ENCODE data around the gene RNF130. TPM values are rescaled to one million over a fixed set of nuclear protein-coding genes. Genes with fewer than 3 reads are reported as not detected.
A peak's percentile ranks its signal among the peaks of the same experiment; 100 is the strongest.

The RNF130 gene
- total RNA-seq, 2 donors from 2014 or later, result 83.8 to 116 TPM

DNA sequence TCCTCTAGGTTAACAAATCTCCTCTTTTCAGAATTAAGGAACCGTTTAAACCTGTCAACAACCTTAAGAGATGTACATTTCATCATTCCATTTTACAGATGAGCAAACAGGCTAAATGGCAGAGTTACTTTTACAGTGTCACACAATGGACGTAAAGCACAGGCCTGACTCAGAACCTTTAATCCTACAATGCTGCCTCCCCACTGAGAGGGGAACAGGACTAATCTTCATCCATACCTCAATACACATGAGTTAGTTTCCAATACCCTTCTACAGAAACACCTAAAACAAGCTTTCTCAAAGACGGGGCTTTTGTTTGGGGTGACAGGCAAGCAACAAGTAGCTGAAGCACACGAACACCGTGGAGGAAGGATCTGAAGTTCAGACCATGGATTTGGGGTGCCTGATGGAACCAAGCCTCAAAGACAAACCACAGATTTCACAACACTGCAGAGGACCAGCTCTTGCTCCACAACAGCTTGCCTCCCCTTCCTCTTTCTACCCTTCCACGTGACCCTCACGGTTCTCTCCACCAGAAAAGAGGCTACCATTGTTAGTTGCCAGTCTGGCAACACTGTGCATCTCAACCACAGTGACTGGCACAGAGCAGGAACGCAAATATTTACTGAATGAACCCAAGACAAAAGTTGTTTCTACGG, 1.8 kb downstream of the RNF130 start:
- no peaks in the 10 kb centered on the region for H3K4me1 ChIP-seq (replicated peaks)
- H3K27ac ChIP-seq, result peak overlapping the region in 1 of 2 donors; percentile 96
- intact Hi-C loops (cut with DNase I), result loop anchor here (5.0 kb wide), 1 partner anchor 162 kb away; the partner anchor contains the start of gene TBC1D9B
- TF ChIP-seq POLR2AphosphoS5 (IDR thresholded peaks at IDR 0.05) (peak; percentile 32), POLR2A (IDR thresholded peaks at IDR 0.05) (no peak)
- H3K9me3 ChIP-seq, result no peaks in the 10 kb centered on the region
- no peaks in the 10 kb centered on the region for H3K27me3 ChIP-seq (replicated peaks; ENCODE audit: insufficient read depth)
- H3K36me3 ChIP-seq, result no peaks in the 10 kb centered on the region
- WGBS, result 44% methylated on average over 9 of the region's 9 CpGs
- peak overlapping the region; percentile 86 to 92 for H3K4me3 ChIP-seq
- DNase-seq (ENCODE audit: low spot score), result peak; percentile 16

DNA sequence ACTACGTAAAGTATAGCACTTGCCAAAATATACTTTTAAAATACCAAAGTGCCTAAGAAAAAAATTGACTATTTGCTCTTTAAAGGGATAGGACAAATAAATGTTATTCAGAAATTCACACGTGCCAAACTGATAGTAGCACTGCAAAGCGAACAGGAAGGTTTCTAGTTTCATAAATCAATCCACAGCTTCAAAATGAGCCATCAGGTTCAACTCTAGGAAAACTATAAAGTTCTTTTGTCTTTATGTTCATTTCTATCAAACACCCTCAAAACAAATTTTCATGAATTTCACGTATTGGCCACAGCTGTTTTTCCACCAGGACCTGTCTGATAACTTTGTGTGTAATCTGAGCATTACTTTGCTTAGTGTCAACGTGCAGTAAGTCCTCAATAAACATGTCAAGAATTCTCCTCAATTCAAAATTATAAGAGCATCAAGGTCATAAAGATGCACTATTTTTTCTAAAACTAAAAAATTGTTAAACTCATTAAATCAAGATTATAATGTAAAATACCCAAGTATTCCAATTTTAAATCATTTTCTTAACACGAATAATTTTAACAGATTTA, 3.0 kb downstream of the RNF130 start:
- no peak overlapping the region for H3K4me3 ChIP-seq

DNA sequence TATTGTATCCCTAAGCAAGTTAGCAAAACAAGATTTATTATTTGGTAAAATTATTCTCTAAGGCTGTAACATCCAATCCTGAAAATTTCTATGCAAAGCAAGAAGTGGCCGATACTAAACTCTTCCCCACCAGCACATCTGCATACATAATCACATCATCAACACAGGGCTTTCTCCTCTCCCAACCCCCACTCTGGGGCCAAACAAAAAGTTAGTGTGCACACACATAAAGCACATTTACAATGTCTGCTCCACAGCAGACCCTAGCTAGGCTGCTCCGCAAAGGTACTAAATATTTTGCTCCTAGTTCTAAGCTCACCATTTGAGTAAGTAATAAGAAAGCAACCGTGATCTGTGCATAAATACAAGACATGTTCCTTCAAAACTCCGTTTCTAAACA, 3.6 kb downstream of the RNF130 start:
- Histone ChIP-seq H3K9me3 (no peaks in the 10 kb centered on the region), H3K36me3 (no peaks in the 10 kb centered on the region), H3K4me1 (replicated peaks) (no peaks in the 10 kb centered on the region), H3K4me3 (no peak overlapping the region), H3K27ac (no peak overlapping the region), H3K27me3 (replicated peaks; ENCODE audit: insufficient read depth) (no peaks in the 10 kb centered on the region)
- 52% methylated on average over 4 of the region's 4 CpGs for WGBS
- TF ChIP-seq, protein P1, sequence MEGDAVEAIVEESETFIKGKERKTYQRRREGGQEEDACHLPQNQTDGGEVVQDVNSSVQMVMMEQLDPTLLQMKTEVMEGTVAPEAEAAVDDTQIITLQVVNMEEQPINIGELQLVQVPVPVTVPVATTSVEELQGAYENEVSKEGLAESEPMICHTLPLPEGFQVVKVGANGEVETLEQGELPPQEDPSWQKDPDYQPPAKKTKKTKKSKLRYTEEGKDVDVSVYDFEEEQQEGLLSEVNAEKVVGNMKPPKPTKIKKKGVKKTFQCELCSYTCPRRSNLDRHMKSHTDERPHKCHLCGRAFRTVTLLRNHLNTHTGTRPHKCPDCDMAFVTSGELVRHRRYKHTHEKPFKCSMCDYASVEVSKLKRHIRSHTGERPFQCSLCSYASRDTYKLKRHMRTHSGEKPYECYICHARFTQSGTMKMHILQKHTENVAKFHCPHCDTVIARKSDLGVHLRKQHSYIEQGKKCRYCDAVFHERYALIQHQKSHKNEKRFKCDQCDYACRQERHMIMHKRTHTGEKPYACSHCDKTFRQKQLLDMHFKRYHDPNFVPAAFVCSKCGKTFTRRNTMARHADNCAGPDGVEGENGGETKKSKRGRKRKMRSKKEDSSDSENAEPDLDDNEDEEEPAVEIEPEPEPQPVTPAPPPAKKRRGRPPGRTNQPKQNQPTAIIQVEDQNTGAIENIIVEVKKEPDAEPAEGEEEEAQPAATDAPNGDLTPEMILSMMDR (IDR thresholded peaks at IDR 0.05), result no peak
- TF ChIP-seq POLR2A (IDR thresholded peaks at IDR 0.05) (no peak), POLR2AphosphoS5 (IDR thresholded peaks at IDR 0.05) (no peak)
- intact Hi-C loops (cut with DNase I), result no loop called here
- DNase-seq (ENCODE audit: low spot score), result no peak

More for the DNA sequence above, 3.0 kb downstream of the RNF130 start:
- DNase-seq (ENCODE audit: low spot score), result no peak
- Histone ChIP-seq H3K4me1 (replicated peaks) (no peaks in the 10 kb centered on the region), H3K27me3 (replicated peaks; ENCODE audit: insufficient read depth) (no peaks in the 10 kb centered on the region), H3K36me3 (no peaks in the 10 kb centered on the region), H3K9me3 (no peaks in the 10 kb centered on the region), H3K27ac (no peak overlapping the region)
- TF ChIP-seq POLR2A (IDR thresholded peaks at IDR 0.05) (no peak), POLR2AphosphoS5 (IDR thresholded peaks at IDR 0.05) (peak; percentile 43)
- intact Hi-C loops (cut with DNase I), result no loop called here
- 27% methylated on average over 6 of the region's 6 CpGs for WGBS

DNA sequence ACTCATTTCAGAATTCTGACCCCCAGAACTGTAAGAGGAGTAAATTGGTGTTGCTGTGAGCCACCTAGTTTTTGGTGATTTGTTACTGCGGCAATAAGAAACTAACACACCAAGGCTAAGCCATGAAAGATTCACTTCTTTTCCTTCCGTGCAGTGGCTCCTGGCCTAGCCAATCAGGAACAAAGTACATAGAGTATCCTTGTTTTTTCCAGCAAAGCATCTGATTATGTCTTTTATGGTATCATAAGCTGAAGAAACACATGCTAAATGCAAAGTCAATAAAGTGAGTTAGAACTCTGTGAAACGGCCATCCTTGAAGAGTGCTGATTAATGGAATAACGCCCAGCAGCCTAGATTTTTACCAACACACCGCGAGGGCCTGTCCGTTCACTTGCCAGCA, 11.4 kb downstream of the RNF130 start:
- no peak for TF ChIP-seq POLR2AphosphoS5 (IDR thresholded peaks at IDR 0.05)
- TF ChIP-seq POLR2A (IDR thresholded peaks at IDR 0.05), result no peak
- TF ChIP-seq, protein P1 (IDR thresholded peaks at IDR 0.05), result no peak
- intact Hi-C loops (cut with DNase I), result no loop called here
- WGBS, result 87% methylated on average over 7 of the region's 7 CpGs

DNA sequence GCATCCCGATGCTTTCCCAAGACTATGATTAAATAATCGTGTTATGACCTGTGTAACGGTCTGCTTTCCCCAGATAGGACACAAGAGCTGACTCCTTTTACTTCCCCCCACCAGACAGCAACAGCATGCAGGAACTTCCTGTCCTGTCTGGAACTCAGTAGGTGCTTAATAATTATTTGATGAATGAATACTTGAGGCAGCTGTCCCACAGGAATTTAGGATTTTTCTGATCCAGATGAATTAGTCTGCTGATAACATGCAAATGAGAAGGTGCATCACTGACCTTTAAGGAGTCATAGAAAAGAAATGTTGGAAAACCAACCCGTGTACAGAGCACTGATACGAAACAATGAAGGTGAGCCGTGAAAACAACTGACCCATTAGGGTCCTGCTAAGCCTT, 12.2 kb downstream of the RNF130 start:
- Histone ChIP-seq H3K36me3 (no peaks in the 10 kb centered on the region), H3K4me3 (no peak overlapping the region), H3K27me3 (replicated peaks; ENCODE audit: insufficient read depth) (no peaks in the 10 kb centered on the region), H3K9me3 (no peaks in the 10 kb centered on the region), H3K27ac (no peak overlapping the region), H3K4me1 (replicated peaks) (no peaks in the 10 kb centered on the region)
- WGBS, result 87% methylated on average over 6 of the region's 6 CpGs
- no peak for DNase-seq (ENCODE audit: low spot score)
- intact Hi-C loops (cut with DNase I), result no loop called here
- TF ChIP-seq POLR2AphosphoS5 (IDR thresholded peaks at IDR 0.05) (no peak), POLR2A (IDR thresholded peaks at IDR 0.05) (no peak)
- TF ChIP-seq, protein P1 (IDR thresholded peaks at IDR 0.05), result no peak

More for the DNA sequence above, 11.4 kb downstream of the RNF130 start:
- no peaks in the 10 kb centered on the region for H3K36me3 ChIP-seq
- H3K27me3 ChIP-seq (replicated peaks; ENCODE audit: insufficient read depth), result no peaks in the 10 kb centered on the region
- no peak for DNase-seq (ENCODE audit: low spot score)
- no peak overlapping the region for H3K27ac ChIP-seq
- H3K9me3 ChIP-seq, result no peaks in the 10 kb centered on the region
- H3K4me3 ChIP-seq, result no peak overlapping the region
- H3K4me1 ChIP-seq (replicated peaks), result no peaks in the 10 kb centered on the region

DNA sequence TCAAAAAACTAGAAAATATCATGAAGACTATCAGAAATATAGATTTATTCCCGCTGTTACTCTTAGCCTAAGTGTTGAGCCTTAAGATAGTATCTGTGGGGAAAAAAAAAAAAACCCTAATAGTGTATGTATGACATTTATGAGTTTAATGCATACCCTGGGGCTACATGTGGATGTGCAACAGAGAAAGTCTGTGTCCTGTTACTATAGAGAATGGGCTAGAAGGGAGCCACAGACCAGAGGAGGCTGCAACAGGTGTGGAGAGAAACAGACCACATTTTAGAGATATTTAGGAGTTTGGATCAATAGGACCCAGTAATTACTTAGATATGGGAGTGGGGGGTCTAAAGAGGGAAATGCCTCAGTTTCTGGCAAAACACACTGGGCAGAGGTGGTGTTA, 15.4 kb downstream of the RNF130 start:
- H3K4me1 ChIP-seq (replicated peaks), result no peaks in the 10 kb centered on the region
- H3K27ac ChIP-seq, result no peak overlapping the region
- H3K27me3 ChIP-seq (replicated peaks; ENCODE audit: insufficient read depth), result no peaks in the 10 kb centered on the region
- 96% methylated on average over 1 of the region's 1 CpG for WGBS
- DNase-seq (ENCODE audit: low spot score), result no peak
- no peak overlapping the region for H3K4me3 ChIP-seq
- TF ChIP-seq, protein P1 (IDR thresholded peaks at IDR 0.05), result no peak
- TF ChIP-seq POLR2A (IDR thresholded peaks at IDR 0.05), result no peak
- intact Hi-C loops (cut with DNase I), result no loop called here
- no peaks in the 10 kb centered on the region for H3K36me3 ChIP-seq
- no peaks in the 10 kb centered on the region for H3K9me3 ChIP-seq

All from prostate gland (tissue), 2 donors.